Activated CD8-positive, alpha-beta memory T cell treated with anti-CD3 and anti-CD28 coated beads for 24 hours (primary cell): ENCODE measurements around the gene SLC6A20.
A peak's percentile ranks its signal among the peaks of the same experiment; 100 is the strongest.
"Not testable (repeated sequence)": the region's sequence is repeated elsewhere in the genome, so short reads cannot be mapped to it uniquely, and the experiment has no call there.

ENCODE experiments used
- DNase-seq: peaks from one replicate; pipeline ENCODE4 v3.0.0-alpha.2; 2020

The SLC6A20 gene

DNA sequence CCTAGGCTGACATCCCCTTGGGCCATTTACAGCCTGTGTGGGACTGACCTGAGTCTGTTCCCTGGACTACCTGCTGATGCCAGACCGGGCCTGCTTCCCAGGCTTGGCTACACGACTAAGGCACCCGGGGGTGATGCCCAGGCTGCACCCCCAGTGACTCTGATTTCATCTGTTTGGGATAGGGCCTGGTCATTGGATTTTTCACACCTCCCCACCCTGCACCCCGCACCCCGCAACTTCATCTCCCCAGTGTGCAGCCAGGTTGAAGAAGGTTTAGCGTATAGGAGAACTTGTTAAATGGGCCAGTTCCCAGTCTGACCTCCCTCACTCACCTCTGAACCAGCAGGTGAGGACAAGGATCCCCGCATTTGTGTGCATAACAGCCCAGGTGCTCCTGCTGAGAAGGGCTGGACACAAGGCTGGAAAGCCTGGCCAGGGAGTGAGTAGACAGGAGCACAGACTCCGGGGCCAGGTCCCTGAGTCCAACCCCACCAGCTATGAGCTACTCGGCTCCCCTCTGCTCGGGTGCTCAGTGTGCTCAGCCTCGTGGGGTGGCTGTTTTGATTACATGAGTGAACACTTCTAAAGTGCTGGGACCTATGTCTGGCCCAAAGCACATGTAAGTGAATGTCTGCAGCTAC lies 18.5 kb downstream of the SLC6A20 start:
- DNase-seq = peak; percentile 49

DNA sequence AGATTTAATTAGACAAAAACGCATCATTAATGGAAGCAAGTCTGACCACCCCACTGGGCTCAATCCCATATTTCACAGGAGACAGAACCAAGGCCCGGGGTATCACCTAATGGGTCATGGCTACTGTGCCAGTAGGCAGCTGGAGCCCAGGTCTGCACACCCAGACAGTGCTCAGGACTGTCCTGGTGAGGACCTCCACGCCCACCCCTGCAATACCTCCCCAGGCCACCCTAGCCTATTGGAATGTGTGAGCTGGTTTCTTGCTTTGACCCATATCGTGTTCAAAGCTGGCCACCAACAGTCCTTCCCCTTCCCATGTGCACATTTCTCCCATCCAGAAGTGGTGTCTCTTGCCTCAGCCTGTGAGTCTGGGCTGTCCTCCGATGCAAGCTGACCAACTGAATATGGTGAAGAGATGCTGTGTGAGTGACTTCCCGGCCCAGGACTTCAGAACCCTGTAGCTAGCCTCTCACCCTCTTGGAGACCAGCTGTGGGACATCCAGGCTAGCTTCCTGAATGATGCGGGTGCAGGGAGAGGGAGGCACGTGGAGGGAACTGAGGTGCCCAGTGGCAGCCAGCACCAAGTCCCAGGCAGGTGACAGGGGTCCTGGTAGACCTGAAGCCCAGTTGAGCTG lies 19.1 kb downstream of the SLC6A20 start:
- peak; percentile 51 for DNase-seq

GRCh38 chr3:45776611-45777010 lies 19.7 kb downstream of the SLC6A20 start:
- peak; percentile 52 for DNase-seq

DNA sequence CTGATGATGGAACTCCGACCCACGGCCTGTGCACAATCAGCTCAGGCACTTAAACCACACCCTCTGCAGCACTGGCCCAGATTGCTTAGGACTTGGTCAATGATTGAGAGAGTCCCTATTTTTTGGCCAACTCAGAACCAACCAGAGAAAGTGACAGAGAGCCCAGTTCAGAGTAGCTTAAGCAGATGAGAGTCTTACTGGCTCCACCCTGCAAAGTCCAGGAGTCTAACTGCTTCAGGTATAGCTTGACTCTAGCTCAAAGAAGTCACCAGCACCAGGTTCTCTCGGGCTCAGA lies 20.1 kb downstream of the SLC6A20 start:
- DNase-seq = no peak

DNA sequence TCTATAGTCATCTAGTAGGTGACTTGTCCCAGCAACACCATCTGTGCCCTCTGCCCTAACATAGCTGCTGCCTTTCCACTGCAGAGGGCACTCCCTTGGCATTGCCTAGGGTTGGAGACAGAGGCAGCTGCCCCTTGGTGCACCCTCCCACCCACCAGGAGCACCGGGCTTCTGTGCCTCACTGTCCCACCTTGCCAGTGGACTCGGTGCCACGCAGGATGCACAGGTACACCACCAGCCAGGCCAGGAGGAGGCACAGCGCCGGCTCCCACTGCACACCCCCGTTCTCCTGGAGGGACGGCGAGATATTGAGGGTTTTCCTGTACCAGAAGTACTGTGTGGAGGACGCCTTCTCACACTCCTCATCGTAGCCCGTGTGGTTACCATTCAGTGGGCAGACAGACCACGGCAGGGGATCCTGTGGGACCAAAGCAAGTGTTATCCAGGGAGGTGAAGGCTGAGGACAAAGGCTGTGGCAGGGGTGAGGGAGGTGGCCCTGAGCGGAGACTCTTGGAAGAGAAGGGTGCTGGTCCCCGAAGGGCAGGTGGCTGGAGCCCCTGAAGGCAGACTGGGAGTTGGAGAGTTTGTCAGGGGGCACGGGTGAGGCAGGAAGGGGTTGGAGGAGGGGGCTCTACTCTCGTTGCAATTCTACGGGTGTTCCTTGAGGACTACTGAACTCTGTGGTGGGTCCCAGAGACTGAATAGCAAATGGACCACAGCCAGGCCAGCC lies 20.6 kb downstream of the SLC6A20 start:
- peak; percentile 53 for DNase-seq

GRCh38 chr3:45774581-45775521 lies 21.5 kb downstream of the SLC6A20 start:
- DNase-seq = peak; percentile 53

GRCh38 chr3:45773714-45774449 lies 22.5 kb downstream of the SLC6A20 start:
- DNase-seq = peak; percentile 21

DNA sequence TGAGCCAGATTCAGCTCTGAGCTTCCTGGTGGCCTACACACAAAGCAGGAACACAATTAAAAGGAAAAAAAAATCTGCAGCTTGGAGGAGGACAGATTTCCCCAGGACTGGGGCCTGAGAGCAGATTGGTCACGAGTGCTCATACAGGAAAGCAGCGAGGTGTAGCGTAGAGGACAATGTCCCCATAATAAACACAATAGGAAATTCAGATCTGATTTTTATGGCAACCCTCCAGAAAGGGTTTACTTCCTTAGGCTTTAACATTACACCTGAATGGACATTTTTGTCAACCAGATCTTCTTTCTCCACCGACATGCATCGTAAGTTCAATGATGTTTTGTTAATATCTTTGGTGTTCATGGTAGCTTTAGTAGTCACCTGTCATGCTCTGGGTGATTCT lies 23.3 kb downstream of the SLC6A20 start:
- DNase-seq = peak; percentile 40

GRCh38 chr3:45772341-45773035 lies 23.8 kb downstream of the SLC6A20 start:
- DNase-seq = peak; percentile 61

DNA sequence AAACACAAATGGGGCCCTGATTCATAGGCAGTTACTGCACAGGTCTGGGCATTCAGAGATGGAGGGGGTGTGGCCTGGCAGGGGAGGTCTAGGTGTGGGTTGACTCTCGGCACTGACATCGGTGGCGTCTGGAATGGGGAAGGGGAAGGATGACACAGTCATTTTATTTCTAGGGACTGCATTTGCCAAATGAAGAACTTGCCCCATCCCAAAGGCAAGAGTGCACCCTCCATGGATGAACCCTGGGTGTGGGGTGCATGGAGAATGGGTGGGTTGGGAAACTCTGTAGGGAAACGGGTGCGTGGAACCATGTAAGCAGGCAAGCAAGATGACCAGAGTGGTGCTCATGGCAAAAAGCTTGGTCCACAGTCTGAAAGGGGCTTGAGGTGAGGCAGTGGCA lies 24.5 kb downstream of the SLC6A20 start:
- DNase-seq = peak; percentile 48

DNA sequence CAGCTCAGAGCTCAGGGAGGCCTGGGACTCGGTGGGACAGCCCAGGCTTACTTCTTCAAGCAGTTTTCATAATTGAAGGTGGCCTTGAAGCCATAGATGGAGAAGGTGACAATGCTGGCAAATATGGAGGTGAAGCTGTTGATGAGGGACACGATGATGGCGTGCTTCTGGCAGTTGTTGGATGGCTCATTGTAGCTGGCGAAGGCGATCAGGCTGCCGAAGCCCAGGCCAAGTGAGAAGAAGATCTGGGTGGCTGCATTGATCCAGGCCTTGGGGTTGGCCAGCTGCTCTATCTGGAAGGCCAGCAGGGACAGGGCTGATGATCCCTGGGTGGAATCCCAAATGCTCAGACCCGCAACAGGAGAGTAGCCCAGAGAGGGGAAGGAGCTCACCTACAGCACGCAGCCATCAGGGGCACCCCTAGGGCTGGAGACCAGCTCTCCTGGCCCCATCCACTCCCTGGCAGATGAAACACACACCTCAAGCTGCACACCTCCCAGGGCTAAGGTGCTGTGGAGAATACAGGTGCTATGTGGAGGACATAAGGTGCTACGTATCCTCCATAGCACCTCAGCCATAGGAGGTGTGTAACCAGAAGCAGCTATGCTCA lies 25.1 kb downstream of the SLC6A20 start:
- DNase-seq = peak; percentile 53

DNA sequence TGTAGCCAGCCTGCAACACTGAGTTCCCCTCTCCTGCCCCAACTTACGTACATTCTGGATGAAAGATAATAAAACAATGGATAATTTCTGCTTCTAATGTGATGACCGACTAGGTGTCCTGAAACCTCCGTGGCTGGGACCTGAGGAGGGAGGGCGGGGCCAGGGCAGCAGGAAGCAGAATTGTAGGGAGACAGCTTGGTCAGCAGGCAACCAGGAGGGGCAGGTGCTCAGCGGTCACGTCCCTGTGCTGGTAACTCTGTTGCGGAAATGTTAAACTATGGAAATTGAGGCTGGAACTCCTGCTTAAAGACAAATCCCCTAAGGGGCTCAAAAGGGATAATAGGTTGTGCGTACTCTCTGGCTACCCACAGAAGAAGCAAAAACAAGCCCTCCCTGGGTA lies 30.4 kb downstream of the SLC6A20 start:
- DNase-seq = peak; percentile 40

DNA sequence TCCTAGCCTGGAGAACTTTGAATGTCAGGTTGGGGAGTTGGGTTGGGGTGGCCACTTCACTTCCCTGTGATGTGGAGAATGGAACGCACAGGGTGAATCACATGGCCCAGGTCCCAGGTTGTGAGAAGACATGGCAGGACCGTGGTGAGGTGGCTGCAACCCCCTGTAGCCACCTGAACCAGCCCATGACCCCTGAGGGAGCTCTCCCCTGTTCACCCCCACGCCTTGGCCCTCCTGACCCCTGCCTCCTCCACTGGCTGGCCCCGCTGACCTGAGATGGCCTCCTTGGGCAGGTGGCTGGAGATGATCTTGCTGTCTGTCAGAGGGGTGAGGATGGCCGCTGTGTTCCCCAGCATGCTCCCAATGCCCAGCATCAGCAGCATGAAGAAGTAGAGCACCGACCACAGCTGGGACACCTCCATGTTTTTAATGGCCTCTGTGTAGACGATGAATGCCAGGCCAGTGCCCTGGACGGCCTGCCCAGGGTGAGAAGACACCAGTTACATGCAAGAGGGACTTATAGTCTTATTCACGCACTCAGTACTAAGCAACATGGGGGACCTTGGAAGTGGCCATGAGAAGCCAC lies 31.0 kb downstream of the SLC6A20 start:
- no peak for DNase-seq

DNA sequence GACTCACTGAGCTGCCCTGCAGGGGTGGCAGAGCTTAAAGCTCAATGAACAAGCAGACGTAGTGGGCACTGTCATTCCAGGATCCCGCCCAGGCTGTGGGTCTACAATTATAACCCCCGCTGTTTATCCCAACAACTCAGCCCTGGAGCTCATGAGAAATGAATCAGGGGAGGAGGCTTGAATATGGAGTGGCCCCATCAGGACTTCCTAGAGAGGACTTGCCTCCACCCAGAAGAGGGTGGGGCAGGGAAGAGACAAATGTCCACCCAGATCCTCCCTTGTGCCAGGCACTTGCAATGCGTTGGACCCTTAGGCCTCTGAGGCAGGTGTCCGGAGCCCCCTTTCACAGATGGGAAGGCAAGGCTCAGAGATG lies 33.0 kb downstream of the SLC6A20 start:
- no peak for DNase-seq

DNA sequence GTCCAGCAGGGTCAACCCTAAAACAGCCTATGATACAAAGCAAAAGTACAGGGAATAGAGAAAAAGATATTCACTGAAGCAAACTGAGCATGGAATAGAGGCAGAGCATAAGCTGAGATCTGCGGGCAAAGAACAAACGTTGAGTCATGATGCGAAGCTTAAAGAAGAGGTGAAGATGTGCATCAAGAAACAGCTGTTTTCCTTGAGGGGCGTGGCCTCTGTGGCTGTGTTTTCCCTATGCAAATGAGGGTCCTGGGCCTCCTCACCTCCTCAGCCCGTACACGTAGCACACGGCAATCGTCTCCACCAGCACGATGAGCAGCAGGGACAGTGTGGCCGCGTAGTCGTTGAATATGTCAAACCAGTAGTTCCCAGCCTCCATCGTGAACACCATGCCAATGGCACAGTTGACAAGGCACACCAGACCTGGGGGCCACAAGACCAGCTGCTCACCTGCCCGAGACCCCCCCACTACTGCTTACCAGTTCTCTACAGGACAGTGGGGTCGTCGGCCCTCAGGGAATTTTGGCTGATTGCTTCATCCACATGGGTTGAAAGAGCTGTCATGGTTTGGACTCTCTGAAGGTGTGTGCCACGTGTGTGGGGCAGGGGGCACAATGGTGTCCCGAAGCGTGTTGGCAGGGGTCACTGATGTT lies 33.6 kb downstream of the SLC6A20 start:
- no peak for DNase-seq

DNA sequence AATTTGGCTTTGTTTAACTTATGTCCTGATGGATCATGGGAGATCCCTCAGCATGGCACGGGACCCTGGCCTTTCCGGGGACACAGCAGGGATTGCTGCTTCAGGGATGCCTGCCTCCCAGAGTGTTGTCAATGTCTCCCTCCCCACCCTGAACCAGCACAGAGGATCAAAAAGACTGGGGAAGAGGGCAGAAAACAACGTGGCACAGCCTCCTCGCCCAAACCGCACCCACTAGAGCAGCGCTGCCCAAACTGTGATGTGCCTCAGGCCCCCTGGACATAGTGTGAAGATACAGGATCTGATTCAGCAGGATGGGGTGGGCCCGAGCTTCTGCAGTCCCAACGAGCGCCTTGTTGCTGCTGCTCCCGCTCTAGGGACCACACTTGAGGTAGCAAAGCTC lies 34.5 kb downstream of the SLC6A20 start:
- DNase-seq = no peak

DNA sequence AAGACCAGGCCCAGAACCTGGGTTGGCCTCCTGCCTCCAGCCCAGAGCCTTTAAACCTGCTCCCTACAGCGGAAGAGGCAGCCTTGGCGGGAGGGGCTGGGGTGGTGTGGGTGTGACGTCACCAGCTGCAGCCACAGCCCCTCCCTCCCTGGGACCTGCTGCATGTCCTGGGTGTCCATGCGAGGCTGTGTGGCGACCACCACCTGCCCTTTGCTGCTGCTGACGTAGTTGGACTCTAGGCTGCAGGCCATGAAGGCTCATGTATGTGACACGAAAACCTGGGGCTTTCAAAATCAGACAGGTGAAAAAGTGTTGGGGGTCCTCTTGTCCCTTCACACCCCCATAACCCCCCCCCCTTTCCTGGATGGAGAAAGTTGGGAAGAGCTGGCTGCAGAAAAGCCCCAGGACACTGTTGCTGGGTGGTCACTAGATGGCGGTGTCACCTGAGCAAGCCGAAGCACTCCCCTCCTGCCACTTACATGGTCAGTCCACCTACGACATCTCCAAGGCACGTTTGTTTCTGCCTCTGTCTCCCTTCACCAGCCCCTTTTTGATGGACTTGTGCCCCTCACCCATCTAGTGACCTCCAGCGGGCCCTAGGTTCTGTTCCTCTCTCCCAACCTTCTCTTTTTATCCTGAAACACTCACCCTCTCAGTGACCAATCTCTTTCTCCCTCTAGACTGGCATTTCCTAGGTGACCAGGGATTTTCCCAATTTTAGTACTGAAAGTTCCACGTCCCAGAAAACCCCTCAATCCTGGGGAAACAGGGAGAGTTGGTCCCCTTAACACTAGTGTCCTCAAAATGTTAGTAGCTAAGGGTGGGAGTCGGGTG lies 35.2 kb downstream of the SLC6A20 start:
- DNase-seq = no peak

- no peak for DNase-seq
Observed at GRCh38 chr3:45759851-45760250, 36.5 kb downstream of the SLC6A20 start.

DNA sequence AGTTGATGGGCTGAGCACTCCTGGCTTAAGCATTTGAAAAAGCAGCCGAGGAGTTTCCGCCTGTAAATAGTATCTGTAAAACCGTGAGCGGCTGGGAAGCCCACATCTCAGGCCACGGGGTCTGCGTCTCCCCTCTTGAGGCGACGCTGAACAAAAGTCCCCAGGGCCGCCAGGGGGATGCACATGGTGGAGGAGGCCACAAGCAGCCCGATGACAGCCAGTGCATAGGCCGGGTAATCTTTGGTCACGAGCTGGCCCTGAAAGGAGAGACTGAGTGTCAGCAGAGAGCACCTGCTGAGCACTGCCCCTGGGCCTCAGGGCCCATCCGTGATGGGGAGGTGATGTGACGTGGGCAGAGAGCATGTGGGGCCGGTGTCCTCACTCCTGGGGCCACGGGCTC lies 37.5 kb downstream of the SLC6A20 start:
- DNase-seq = no peak

DNA sequence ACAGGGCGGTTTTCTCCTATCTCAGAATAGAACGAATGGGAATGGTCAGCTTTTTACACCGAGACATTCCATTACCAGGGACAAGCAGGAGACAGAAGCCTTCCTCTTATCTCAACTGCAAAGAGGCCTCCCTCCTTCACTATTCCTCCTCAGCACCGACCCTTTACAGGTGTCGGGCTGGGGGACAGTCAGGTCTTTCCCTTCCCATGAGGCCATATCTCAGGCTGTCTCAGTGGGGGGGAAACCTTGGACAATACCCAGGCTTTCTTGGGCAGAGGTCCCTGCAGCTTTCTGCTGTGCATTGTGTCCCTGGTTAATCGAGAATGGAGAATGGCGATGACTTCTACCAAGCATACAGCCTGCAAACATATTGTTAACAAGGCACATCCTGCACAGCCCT lies 39.2 kb downstream of the SLC6A20 start:
- DNase-seq = not testable (repeated sequence)
